ENCODE data around the gene MATR3. TPM values are rescaled to one million over a fixed set of nuclear protein-coding genes. Genes with fewer than 3 reads are reported as not detected.
"Not testable (repeated sequence)": the region's sequence is repeated elsewhere in the genome, so short reads cannot be mapped to it uniquely, and the experiment has no call there.

MATR3 gene
- total and polyA plus RNA-seq, 3 experiments from 2014 or later: 184 to 364 (median 199) TPM

DNA sequence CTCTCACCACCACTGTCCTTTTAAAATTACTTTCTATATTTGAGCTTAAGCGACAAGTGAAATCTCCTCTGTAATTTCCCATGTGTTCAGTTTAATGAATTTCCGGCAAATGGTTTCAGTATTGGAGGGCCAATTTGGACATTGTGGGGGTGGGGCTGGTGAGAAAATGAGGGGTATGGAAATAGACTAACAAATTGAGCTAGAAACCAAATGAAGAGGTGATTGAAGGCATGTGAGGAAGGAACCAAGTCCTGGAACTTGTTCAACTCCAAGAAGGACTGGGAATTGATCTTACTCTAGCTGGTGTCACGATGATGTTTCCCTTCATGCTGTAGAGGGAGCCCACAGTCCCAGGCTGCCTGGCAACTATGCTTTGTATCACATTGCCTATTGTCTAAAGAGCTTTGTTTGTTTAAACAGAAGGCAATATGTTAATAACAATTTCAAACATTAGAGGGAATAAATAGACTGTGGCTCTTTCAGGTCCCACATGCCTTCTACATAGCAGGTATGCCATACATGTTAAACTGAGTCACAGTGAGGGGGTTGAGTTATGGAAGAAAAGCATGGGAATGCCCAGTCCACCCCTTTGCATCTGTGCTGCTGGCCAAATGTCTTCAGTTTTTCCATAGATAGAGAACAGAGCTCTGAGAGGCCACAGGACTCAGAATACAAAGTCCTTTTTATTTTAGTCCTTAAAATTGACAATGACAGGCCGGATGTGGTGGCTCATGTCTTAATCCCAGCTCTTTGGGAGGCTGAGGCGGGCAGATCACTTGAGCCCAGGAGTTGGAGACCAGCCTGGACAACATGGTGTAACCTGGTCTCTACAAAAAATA lies 25.0 kb upstream of the MATR3 start:
- DNase-seq: no peak
- peak overlapping the region in 2 of 7 donors; percentile 35 to 51 for H3K4me3 Mint-ChIP-seq
- ChIA-PET CTCF (interaction anchor here (0.6 to 1.4 kb wide), 3 partner anchors 34 to 73 kb away, joined by 3 read pairs; partner anchors contain the start of gene PAIP2), POLR2A (interaction anchor here (0.6 to 0.7 kb wide), 2 partner anchors 44 to 74 kb away, joined by 4 to 6 read pairs; no protein-coding TSS in a partner anchor)
- Histone ChIP-seq H3K9me3 (ENCODE audit: low read length) (no peaks in the 10 kb centered on the region), H3K4me3 (ENCODE audit: low read length) (no peak overlapping the region), H3K27me3 (ENCODE audit: insufficient read depth, low read length, poor library complexity, severe bottlenecking) (no peaks in the 10 kb centered on the region), H3K27ac (ENCODE audit: low read depth, low read length) (peak overlapping the region; percentile 5), H3K36me3 (ENCODE audit: insufficient read depth, low read length) (no peaks in the 10 kb centered on the region), H3K4me1 (ENCODE audit: insufficient read depth, low read length) (peaks cover 16% of the 10 kb centered on the region)
- no peaks in the 10 kb centered on the region for H3K9me3 Mint-ChIP-seq
- H3K27ac Mint-ChIP-seq: peak overlapping the region in 6 of 8 donors; percentile 4 to 67 (median 40)
- no peaks in the 10 kb centered on the region for H3K36me3 Mint-ChIP-seq
- H3K4me1 Mint-ChIP-seq: peaks cover 19 to 28% (median 27%) of the 10 kb centered on the region in 3 donors
- peaks cover 0 to 3% of the 10 kb centered on the region in 2 donors for H3K27me3 Mint-ChIP-seq

DNA sequence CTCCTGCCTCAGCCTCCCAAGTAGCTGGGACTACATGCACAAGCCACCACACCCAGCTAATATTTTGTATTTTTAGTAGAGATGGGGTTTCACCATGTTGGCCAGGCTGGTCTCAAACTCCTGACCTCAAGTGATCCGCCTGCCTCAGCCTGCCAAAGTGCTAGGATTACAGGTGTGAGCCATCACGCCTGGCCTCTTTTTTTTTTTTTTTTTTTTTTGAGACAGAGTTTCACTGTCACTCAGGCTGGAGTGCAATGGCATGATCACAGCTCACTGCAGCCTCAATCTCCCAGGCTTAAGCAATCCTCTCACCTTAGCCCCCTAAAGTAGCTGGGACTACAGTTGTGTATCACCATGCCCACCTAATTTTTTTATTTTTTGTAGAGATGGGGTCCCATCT lies 22.8 kb upstream of the MATR3 start:
- H3K36me3 Mint-ChIP-seq; H3K27ac Mint-ChIP-seq; POLR2A ChIA-PET; DNase-seq; H3K36me3 ChIP-seq (ENCODE audit: insufficient read depth, low read length); CTCF ChIA-PET; H3K4me3 ChIP-seq (ENCODE audit: low read length); H3K9me3 ChIP-seq (ENCODE audit: low read length); H3K9me3 Mint-ChIP-seq; H3K27me3 ChIP-seq (ENCODE audit: insufficient read depth, low read length, poor library complexity, severe bottlenecking); H3K4me3 Mint-ChIP-seq; H3K27me3 Mint-ChIP-seq; H3K27ac ChIP-seq (ENCODE audit: low read depth, low read length): not testable (repeated sequence)
- peaks cover 32 to 45% (median 42%) of the 10 kb centered on the region in 3 donors for H3K4me1 Mint-ChIP-seq
- H3K4me1 ChIP-seq (ENCODE audit: insufficient read depth, low read length): peaks cover 32% of the 10 kb centered on the region

DNA sequence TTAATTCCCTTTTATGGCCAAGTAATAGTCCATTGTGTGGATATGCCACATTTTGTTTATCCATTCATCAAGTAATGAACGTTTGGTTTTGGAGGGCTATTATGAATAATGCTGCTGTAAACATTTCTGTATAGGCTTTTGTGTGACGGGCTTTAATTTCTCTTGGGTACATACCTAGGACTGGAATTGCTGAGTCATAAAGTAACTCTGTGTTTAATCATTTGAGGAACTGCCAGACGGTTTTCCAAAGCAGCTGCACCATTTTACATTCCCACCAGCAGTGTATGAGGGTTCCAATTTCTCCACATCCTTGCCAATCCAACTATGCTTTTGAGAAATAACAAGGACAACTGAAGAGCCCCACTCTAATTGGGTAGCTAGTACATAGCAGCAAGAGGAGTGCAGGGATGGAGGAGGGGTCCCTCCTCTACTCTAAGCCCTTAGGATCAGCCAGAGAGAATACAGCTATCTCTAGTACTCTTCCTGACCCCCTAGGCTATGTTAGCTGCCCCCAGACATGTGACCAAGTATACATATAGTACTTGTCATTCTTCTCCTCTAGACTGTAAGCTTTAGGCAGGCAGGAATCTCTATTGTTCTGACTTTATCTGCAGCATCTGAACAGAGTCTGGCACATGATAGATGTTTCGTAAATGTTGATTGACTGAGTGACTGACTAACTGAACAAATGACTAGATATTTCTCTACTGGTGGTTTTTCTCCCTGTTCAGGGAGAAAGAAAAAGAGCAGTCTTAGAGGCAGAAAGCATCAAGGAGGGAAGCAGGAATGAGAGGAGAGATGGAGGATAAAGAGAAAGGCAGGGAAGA lies 22.1 kb upstream of the MATR3 start:
- H3K36me3 ChIP-seq (ENCODE audit: insufficient read depth, low read length): no peaks in the 10 kb centered on the region

DNA sequence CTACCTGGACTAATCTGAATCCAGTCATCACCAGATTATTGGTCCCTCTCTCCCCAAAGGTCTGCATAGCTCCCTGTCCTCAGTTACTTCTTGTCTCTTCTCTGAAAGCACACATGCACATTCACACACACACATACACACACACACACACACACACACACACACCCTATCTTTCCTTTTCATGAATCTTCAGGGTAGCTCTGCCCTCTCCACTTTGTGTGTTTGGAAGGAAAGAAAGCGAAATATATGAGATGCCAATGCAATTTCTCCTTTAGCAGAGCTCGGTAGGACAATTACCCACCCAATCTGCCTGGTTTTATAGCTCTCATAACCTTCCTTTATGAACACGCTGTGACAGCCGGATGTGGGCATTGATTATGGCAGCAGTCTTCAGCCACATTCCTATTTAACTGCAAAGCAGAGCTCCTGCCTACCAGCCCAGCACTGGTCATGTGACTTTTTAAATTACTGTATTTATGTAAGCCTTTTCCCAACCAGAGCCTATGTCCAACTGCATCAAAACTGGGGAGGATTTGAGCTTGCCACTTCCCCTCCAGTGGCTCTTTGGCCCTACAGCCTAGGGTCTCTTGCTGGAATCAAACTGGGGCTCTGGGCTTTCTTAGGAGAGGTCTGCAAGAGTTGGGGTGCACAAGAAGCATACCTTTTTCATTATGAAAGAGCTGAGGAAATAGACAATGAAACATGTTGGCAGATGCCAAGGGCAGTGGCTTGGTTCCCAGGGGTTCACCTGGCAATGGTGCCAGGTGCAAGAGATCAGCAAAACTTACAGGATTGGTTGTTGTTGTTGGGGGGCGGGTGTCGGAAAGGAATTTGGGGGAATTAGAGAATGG lies 20.8 kb upstream of the MATR3 start:
- ChIA-PET CTCF (interaction anchor here (0.6 to 1.7 kb wide), 6 partner anchors 11 to 82 kb away, joined by 3 to 6 read pairs (median 3); partner anchors contain the start of gene MATR3), POLR2A (interaction anchor here (0.6 to 1.3 kb wide), 4 partner anchors 21 to 289 kb away, joined by 3 to 9 read pairs (median 5); partner anchors contain the start of genes MATR3 and UBE2D2)
- H3K4me1 Mint-ChIP-seq: peaks cover 50 to 63% (median 59%) of the 10 kb centered on the region in 3 donors
- no peaks in the 10 kb centered on the region for H3K27me3 ChIP-seq (ENCODE audit: insufficient read depth, low read length, poor library complexity, severe bottlenecking)
- DNase-seq: peak in 4 of 5 donors; percentile 19 to 56 (median 42)
- peaks cover 47% of the 10 kb centered on the region for H3K4me1 ChIP-seq (ENCODE audit: insufficient read depth, low read length)
- H3K9me3 ChIP-seq (ENCODE audit: low read length): no peaks in the 10 kb centered on the region
- H3K9me3 Mint-ChIP-seq: no peaks in the 10 kb centered on the region
- H3K27me3 Mint-ChIP-seq: peaks cover 0 to 3% of the 10 kb centered on the region in 2 donors
- peak overlapping the region; percentile 83 to 94 (median 89) for H3K4me3 Mint-ChIP-seq
- H3K36me3 ChIP-seq (ENCODE audit: insufficient read depth, low read length): no peaks in the 10 kb centered on the region
- H3K27ac ChIP-seq (ENCODE audit: low read depth, low read length): peak overlapping the region; percentile 67
- H3K27ac Mint-ChIP-seq: peak overlapping the region; percentile 39 to 96 (median 86)
- peak overlapping the region; percentile 89 for H3K4me3 ChIP-seq (ENCODE audit: low read length)
- peaks cover 0 to 3% (median 0%) of the 10 kb centered on the region in 3 donors for H3K36me3 Mint-ChIP-seq

More for the DNA sequence above, 22.1 kb upstream of the MATR3 start:
- peak overlapping the region; percentile 34 for H3K27ac ChIP-seq (ENCODE audit: low read depth, low read length)
- Mint-ChIP-seq H3K27me3 (peaks cover 0 to 3% of the 10 kb centered on the region in 2 donors), H3K9me3 (no peaks in the 10 kb centered on the region), H3K4me1 (peaks cover 39 to 52% (median 49%) of the 10 kb centered on the region in 3 donors), H3K27ac (peak overlapping the region in 4 of 8 donors; percentile 1 to 77 (median 46)), H3K36me3 (peaks cover 0 to 3% (median 0%) of the 10 kb centered on the region in 3 donors), H3K4me3 (peak overlapping the region in 2 of 7 donors; percentile 2 to 84)
- CTCF ChIA-PET: interaction anchor here (1.7 kb wide), 1 partner anchor 22 kb away, joined by 6 read pairs; the partner anchor contains the start of gene MATR3
- POLR2A ChIA-PET: no interaction called here
- H3K4me1 ChIP-seq (ENCODE audit: insufficient read depth, low read length): peaks cover 37% of the 10 kb centered on the region
- no peaks in the 10 kb centered on the region for H3K9me3 ChIP-seq (ENCODE audit: low read length)
- no peak for DNase-seq
- H3K27me3 ChIP-seq (ENCODE audit: insufficient read depth, low read length, poor library complexity, severe bottlenecking): no peaks in the 10 kb centered on the region
- no peak overlapping the region for H3K4me3 ChIP-seq (ENCODE audit: low read length)

DNA sequence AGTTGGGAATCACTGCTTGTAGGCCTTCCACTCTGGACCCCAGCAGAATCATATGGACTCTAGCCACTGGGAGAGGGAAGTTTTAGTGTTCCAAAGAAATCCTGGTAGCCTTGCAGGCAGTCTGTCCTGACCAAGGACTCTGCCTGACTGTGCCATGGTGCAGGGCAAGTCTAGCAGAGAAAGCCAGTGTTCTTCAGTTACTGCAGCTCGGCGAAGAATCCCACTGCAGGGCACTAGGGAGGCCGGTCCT lies 20.3 kb upstream of the MATR3 start:
- no peaks in the 10 kb centered on the region for H3K36me3 ChIP-seq (ENCODE audit: insufficient read depth, low read length)
- ChIA-PET CTCF (interaction anchor here (0.6 to 1.7 kb wide), 6 partner anchors 11 to 82 kb away, joined by 3 to 6 read pairs (median 3); partner anchors contain the start of gene MATR3), POLR2A (interaction anchor here (0.5 to 1.3 kb wide), 4 partner anchors 20 to 807 kb away, joined by 3 to 9 read pairs (median 5); partner anchors contain the start of gene MATR3)
- no peaks in the 10 kb centered on the region for H3K9me3 Mint-ChIP-seq
- peaks cover 47% of the 10 kb centered on the region for H3K4me1 ChIP-seq (ENCODE audit: insufficient read depth, low read length)
- peak overlapping the region; percentile 67 for H3K27ac ChIP-seq (ENCODE audit: low read depth, low read length)
- peak overlapping the region; percentile 89 for H3K4me3 ChIP-seq (ENCODE audit: low read length)
- peak overlapping the region; percentile 51 to 94 (median 78) for H3K27ac Mint-ChIP-seq
- DNase-seq: no peak
- H3K4me1 Mint-ChIP-seq: peaks cover 51 to 64% (median 57%) of the 10 kb centered on the region in 3 donors
- H3K27me3 ChIP-seq (ENCODE audit: insufficient read depth, low read length, poor library complexity, severe bottlenecking): no peaks in the 10 kb centered on the region
- peaks cover 0 to 6% (median 0%) of the 10 kb centered on the region in 3 donors for H3K36me3 Mint-ChIP-seq
- peak overlapping the region; percentile 83 to 94 (median 89) for H3K4me3 Mint-ChIP-seq
- H3K9me3 ChIP-seq (ENCODE audit: low read length): no peaks in the 10 kb centered on the region
- peaks cover 0 to 3% of the 10 kb centered on the region in 2 donors for H3K27me3 Mint-ChIP-seq

DNA sequence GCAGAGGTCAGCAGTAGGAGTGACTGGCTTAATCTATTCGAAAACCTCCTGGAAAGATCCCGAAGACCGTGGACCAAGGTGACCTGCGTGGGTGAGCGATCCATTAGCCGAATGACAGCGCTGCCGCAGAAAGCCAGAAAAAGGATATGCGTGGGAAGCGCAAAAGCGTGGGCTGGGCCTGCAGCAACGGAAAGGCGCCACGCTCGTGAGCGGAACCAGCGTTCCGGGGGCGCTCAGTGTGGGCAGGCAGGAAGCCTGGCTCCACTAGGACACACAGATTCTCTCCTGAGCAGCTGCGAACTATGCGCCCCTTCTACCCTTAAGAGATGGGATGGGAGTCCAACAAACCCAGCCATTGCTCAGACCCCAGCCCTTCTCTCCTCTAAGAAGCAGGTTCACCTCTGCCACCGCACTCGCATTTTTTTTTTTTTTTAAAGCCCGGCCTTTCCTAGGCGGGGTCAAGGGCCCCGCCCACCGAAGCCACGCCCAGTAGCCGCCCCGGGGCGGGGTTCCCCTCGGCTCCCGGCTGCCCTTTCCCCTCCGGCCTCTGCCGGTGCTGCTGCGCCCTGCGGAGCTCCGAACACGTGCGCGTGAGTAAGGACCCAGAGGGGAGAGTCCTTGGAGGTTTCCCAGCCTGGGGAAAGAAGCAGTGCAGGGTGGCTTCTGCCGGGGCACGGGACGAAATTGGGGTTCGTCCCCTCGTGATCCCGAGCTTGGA lies 19.8 kb upstream of the MATR3 start:
- peaks cover 0 to 3% of the 10 kb centered on the region in 2 donors for H3K27me3 Mint-ChIP-seq
- peaks cover 48 to 62% (median 54%) of the 10 kb centered on the region in 3 donors for H3K4me1 Mint-ChIP-seq
- no peaks in the 10 kb centered on the region for H3K9me3 Mint-ChIP-seq
- peaks cover 47% of the 10 kb centered on the region for H3K4me1 ChIP-seq (ENCODE audit: insufficient read depth, low read length)
- peaks cover 0 to 9% (median 0%) of the 10 kb centered on the region in 3 donors for H3K36me3 Mint-ChIP-seq
- peaks cover 4% of the 10 kb centered on the region for H3K36me3 ChIP-seq (ENCODE audit: insufficient read depth, low read length)
- ChIA-PET POLR2A (interaction anchor here (0.5 to 1.0 kb wide), 6 partner anchors 20 to 807 kb away, joined by 3 to 15 read pairs (median 3); partner anchors contain the start of gene MATR3), CTCF (interaction anchor here (1.0 to 1.4 kb wide), 3 partner anchors 15 to 76 kb away, joined by 3 to 4 read pairs (median 3); partner anchors contain the start of gene SIL1)
- H3K27ac Mint-ChIP-seq: peak overlapping the region; percentile 51 to 94 (median 78)
- peak overlapping the region; percentile 67 for H3K27ac ChIP-seq (ENCODE audit: low read depth, low read length)
- peak overlapping the region; percentile 83 to 94 (median 89) for H3K4me3 Mint-ChIP-seq
- peak; percentile 80 to 89 (median 86) for DNase-seq
- H3K4me3 ChIP-seq (ENCODE audit: low read length): peak overlapping the region; percentile 89
- H3K9me3 ChIP-seq (ENCODE audit: low read length): no peaks in the 10 kb centered on the region
- no peaks in the 10 kb centered on the region for H3K27me3 ChIP-seq (ENCODE audit: insufficient read depth, low read length, poor library complexity, severe bottlenecking)
